Measurements from ENCODE around the gene ADGRV1. TPM values are rescaled to one million over a fixed set of nuclear protein-coding genes. Genes with fewer than 3 reads are reported as not detected.

The ADGRV1 gene
- total RNA-seq, 2 donors from 2014 or later: 0.45 to 0.74 TPM

- Mint-ChIP-seq H3K36me3 (ENCODE audit: low read depth) (no peaks in the 10 kb centered on the region), H3K9me3 (no peaks in the 10 kb centered on the region), H3K4me1 (peaks cover 3% of the 10 kb centered on the region), H3K27me3 (peaks cover 8% of the 10 kb centered on the region), H3K27ac (no peak overlapping the region), H3K4me3 (no peak overlapping the region)
- ATAC-seq (replicated peaks): no peak
These were observed 588.5 kb downstream of the ADGRV1 start for GRCh38 chr5:91146905-91147600.

- peak; percentile 90 for ATAC-seq (replicated peaks)
- Mint-ChIP-seq H3K4me1 (peaks cover 3% of the 10 kb centered on the region), H3K27me3 (peaks cover 8% of the 10 kb centered on the region), H3K4me3 (no peak overlapping the region), H3K9me3 (no peaks in the 10 kb centered on the region), H3K36me3 (ENCODE audit: low read depth) (no peaks in the 10 kb centered on the region), H3K27ac (no peak overlapping the region)
These were observed 591.6 kb downstream of the ADGRV1 start for GRCh38 chr5:91150234-91150633.

- Mint-ChIP-seq H3K4me3 (no peak overlapping the region), H3K27me3 (peaks cover 8% of the 10 kb centered on the region), H3K36me3 (ENCODE audit: low read depth) (no peaks in the 10 kb centered on the region), H3K27ac (no peak overlapping the region), H3K4me1 (peaks cover 3% of the 10 kb centered on the region), H3K9me3 (no peaks in the 10 kb centered on the region)
- no peak for ATAC-seq (replicated peaks)
These were observed 592.0 kb downstream of the ADGRV1 start for GRCh38 chr5:91150636-91151035.

DNA sequence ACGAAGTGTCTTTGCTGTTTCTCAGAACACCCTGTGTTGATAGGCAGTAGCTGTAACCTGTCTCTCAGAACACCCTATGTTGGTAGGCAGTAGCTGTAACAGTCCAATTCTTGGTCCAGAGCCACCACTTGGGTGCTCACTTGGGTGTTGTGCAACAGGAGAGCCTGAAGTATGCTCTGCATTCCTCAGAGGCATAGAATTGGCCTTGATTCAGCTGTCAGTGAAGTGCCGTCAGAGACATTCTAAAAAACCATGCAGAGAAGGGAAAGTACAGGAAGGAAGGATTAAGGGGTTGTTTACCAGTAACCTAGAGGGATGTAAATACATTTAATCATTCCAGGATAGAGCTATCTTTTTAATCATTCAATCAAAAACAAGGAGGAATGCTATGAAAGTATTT lies 593.4 kb downstream of the ADGRV1 start:
- peaks cover 8% of the 10 kb centered on the region for H3K27me3 Mint-ChIP-seq
- H3K4me3 Mint-ChIP-seq: no peak overlapping the region
- no peaks in the 10 kb centered on the region for H3K36me3 Mint-ChIP-seq (ENCODE audit: low read depth)
- H3K27ac Mint-ChIP-seq: no peak overlapping the region
- peaks cover 3% of the 10 kb centered on the region for H3K4me1 Mint-ChIP-seq
- H3K9me3 Mint-ChIP-seq: no peaks in the 10 kb centered on the region
- no peak for ATAC-seq (replicated peaks)

DNA sequence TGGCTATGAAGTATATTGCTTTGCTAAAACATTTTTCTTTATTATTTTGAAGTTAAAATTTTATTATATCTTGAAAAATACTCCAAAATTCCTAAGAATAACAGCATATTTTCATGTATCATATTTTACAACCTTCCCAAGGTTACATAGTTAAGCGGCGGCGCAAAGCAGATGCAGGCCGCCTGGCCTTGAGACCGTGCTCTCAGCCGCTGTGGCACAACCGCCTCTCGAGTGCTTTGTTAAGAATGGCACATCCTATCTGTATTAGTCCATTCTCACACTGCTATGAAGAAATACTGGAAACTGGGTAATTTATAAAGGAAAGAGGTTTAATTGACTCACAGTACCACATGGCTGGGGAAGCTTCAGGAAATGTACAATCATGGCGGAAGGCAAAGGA lies 595.7 kb downstream of the ADGRV1 start:
- ATAC-seq (replicated peaks): no peak
- peaks cover 4% of the 10 kb centered on the region for H3K27me3 Mint-ChIP-seq
- H3K27ac Mint-ChIP-seq: no peak overlapping the region
- no peaks in the 10 kb centered on the region for H3K9me3 Mint-ChIP-seq
- H3K36me3 Mint-ChIP-seq (ENCODE audit: low read depth): no peaks in the 10 kb centered on the region
- peaks cover 3% of the 10 kb centered on the region for H3K4me1 Mint-ChIP-seq
- no peak overlapping the region for H3K4me3 Mint-ChIP-seq

DNA sequence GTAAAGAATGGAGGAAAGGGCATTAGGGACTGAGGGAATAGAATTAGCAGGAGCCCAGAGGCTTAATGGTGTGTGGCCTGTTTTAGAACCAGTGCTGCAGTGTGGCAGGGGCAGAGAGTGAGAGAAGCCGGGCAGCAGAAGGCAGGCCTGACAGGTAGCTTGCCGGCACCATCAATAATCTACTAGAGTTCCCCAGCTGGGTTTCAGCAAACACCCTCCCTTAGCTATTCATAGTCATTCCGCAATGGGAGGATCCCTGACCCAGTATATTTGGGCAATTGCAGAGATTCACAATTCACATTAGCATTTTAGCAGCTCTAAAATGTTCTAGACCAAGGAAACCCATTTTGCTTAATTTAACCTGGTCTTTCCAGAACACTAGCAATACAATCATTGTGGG lies 596.7 kb downstream of the ADGRV1 start:
- Mint-ChIP-seq H3K27me3 (peaks cover under 1% of the 10 kb centered on the region), H3K36me3 (ENCODE audit: low read depth) (no peaks in the 10 kb centered on the region)
- ATAC-seq (replicated peaks): no peak

DNA sequence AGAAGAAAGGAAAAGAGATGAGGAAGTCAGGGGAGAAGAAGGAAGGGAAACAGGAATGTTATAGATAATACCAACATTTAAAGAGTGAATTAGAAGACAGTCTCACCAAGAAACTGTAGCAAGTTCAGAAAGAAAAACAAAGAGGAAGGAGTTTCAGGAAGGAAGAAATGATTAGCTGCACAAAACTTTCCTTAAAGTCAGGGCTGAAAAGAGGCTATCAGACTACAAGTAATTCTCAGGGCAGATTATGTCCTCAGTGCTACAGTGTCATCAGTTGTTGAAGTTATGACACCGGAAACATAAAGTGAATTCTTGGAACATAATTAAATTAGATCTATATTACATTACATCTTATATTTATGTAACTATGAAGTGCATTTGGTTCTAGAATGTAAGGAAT lies 597.6 kb downstream of the ADGRV1 start:
- Mint-ChIP-seq H3K36me3 (ENCODE audit: low read depth) (no peaks in the 10 kb centered on the region), H3K9me3 (no peaks in the 10 kb centered on the region), H3K4me3 (no peak overlapping the region), H3K4me1 (no peaks in the 10 kb centered on the region), H3K27me3 (no peaks in the 10 kb centered on the region), H3K27ac (peak overlapping the region; percentile 2)
- no peak for ATAC-seq (replicated peaks)

More for the DNA sequence above, 596.7 kb downstream of the ADGRV1 start:
- Mint-ChIP-seq H3K4me1 (peaks cover under 1% of the 10 kb centered on the region), H3K4me3 (no peak overlapping the region), H3K9me3 (no peaks in the 10 kb centered on the region), H3K27ac (no peak overlapping the region)

DNA sequence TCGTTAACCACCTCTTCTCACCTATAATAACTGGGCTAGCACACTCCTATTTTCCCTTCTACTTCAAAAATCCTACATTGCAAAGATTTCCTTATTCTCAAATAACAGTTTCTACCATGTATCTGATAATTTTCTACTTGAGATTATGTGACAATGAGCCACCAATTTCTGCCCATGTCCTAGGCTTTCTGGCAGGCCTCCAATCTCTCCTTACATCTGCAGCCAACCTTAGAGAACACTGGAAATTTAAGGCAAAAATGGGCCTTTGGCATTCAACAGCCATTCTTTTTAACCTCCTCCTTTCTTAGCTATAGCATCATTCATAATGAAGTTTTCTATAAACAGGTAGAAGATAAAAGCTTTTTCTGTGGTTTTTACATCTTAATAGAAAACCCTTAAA lies 599.4 kb downstream of the ADGRV1 start:
- no peaks in the 10 kb centered on the region for H3K9me3 Mint-ChIP-seq
- no peaks in the 10 kb centered on the region for H3K36me3 Mint-ChIP-seq (ENCODE audit: low read depth)
- H3K27me3 Mint-ChIP-seq: no peaks in the 10 kb centered on the region
- H3K27ac Mint-ChIP-seq: no peak overlapping the region
- no peak overlapping the region for H3K4me3 Mint-ChIP-seq
- ATAC-seq (replicated peaks): no peak
- H3K4me1 Mint-ChIP-seq: peaks cover 16% of the 10 kb centered on the region

DNA sequence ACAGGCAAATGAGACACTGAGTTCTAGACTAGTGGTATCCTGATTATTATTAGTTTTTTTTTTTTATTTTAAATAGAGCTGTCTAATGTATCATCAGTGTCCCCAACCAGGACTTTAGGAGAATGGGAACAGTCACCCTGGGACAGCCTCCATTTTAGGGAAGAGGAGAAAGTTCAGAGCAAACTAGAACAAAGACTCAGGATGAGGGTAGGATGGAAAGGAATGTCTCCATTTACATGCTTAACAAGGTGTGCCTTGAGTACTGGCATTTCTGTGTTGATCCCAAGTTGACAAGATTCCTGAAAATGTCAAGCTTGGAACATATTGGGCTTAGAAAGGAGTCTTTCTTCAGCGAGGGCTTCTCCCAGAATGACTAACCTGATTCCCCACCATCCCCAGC lies 601.0 kb downstream of the ADGRV1 start:
- Mint-ChIP-seq H3K27ac (no peak overlapping the region), H3K36me3 (ENCODE audit: low read depth) (no peaks in the 10 kb centered on the region), H3K9me3 (no peaks in the 10 kb centered on the region), H3K4me1 (peaks cover 18% of the 10 kb centered on the region), H3K27me3 (no peaks in the 10 kb centered on the region), H3K4me3 (no peak overlapping the region)
- ATAC-seq (replicated peaks): no peak

GRCh38 chr5:91160714-91161285 lies 602.2 kb downstream of the ADGRV1 start:
- Mint-ChIP-seq H3K27ac (no peak overlapping the region), H3K4me3 (no peak overlapping the region), H3K27me3 (no peaks in the 10 kb centered on the region), H3K36me3 (ENCODE audit: low read depth) (no peaks in the 10 kb centered on the region), H3K9me3 (no peaks in the 10 kb centered on the region), H3K4me1 (peaks cover 18% of the 10 kb centered on the region)
- no peak for ATAC-seq (replicated peaks)

DNA sequence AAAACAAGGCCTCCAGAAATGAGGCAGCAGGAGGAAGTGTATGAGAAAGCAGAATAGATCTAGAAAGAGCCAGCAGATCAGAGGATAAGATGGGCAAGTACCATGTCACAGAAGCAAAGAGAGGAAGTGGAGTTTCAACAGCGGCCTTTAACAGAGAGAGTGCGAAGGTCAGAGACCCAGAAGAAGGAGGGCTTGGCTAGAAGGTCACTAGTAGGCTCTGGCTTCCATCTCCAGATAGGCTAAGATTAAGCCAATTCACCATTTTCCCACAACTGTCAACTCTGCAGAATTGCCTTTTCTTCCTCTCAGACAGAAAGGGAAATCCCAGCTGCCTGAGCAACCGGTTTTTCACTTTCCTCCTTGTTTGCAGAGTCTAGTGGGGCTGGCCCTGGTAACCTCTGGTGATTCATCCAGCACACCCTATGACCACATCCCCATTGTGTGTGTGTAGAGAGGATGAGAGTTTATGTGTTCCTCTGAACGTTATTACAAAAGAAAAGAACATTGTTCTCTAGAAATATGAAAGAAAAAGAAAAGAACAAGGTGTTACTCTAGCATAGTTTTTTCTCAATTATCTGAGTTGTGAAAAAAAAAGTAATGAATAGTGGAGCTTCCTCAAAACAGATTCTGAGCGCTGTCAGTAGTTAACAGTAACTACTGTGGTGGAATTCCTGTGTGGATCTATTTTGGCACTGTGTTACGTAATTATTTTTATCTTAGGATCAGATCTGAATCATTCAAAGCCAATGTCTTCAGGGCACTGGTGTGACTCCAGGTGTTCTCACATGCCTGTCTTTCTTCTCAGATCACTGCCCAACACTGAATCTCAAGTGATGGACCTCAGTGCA lies 604.2 kb downstream of the ADGRV1 start:
- no peaks in the 10 kb centered on the region for H3K27me3 Mint-ChIP-seq
- H3K4me1 Mint-ChIP-seq: peaks cover 18% of the 10 kb centered on the region
- ATAC-seq (replicated peaks): peak; percentile 100
- H3K27ac Mint-ChIP-seq: peak overlapping the region; percentile 45
- H3K9me3 Mint-ChIP-seq: no peaks in the 10 kb centered on the region
- H3K4me3 Mint-ChIP-seq: peak overlapping the region; percentile 45
- no peaks in the 10 kb centered on the region for H3K36me3 Mint-ChIP-seq (ENCODE audit: low read depth)

DNA sequence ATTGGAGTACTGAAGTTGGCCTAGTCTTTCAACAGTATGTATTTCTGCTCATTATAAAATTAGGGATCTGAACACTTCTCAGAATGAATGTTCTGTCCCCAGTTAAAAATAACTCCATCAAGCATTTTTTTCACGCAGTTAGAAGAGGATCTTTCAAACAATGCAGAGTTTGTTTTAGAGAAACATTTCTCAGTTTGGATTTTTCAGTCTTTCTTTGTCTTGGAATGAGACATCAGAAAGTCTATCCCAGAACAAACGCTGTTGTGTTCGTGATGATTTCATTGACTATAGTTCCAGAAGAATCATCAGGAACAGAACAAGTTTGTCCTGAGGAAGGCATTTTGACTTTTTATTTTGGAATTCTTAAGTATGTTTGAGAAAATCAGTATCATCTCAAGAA lies 605.8 kb downstream of the ADGRV1 start:
- H3K4me1 Mint-ChIP-seq: peaks cover 18% of the 10 kb centered on the region
- no peaks in the 10 kb centered on the region for H3K9me3 Mint-ChIP-seq
- no peak overlapping the region for H3K27ac Mint-ChIP-seq
- H3K27me3 Mint-ChIP-seq: no peaks in the 10 kb centered on the region
- no peak overlapping the region for H3K4me3 Mint-ChIP-seq
- H3K36me3 Mint-ChIP-seq (ENCODE audit: low read depth): no peaks in the 10 kb centered on the region
- ATAC-seq (replicated peaks): no peak

DNA sequence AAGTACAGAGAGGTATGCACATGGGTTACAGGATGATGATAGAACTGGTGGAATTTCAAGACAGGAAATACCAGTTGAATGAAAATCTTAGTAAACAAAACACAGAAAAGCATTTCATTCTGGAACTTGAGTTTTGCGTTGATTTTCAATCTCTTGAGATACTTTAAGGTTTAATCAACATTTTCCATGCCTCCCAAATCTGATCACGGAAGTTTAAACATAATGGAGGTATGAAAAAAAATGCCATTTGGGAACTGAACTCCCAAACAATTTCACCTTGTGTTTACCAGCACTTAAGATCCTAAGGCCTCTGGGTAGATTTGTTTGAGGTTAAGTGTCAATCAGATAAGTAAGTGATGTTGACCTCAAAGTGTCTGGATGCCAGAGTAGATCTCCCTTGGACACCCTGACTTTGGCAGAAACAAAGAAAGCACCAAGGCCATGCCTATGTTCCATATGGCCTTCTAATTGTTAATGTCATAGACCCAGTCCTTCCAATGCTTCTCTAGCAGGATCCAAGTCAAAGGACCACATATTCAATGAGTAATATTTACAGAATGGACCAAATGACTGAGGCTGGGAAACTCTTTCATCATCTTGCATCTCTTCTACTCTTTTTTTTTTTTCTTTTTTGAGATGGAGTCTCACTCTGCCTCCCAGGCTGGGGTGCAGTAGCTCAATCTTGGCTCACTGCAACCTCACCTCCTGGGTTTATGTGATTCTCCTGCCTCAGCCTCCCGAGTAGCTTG lies 607.6 kb downstream of the ADGRV1 start:
- Mint-ChIP-seq H3K27ac (no peak overlapping the region), H3K36me3 (ENCODE audit: low read depth) (no peaks in the 10 kb centered on the region), H3K9me3 (no peaks in the 10 kb centered on the region), H3K27me3 (no peaks in the 10 kb centered on the region), H3K4me3 (no peak overlapping the region), H3K4me1 (peaks cover 28% of the 10 kb centered on the region)
- no peak for ATAC-seq (replicated peaks)

DNA sequence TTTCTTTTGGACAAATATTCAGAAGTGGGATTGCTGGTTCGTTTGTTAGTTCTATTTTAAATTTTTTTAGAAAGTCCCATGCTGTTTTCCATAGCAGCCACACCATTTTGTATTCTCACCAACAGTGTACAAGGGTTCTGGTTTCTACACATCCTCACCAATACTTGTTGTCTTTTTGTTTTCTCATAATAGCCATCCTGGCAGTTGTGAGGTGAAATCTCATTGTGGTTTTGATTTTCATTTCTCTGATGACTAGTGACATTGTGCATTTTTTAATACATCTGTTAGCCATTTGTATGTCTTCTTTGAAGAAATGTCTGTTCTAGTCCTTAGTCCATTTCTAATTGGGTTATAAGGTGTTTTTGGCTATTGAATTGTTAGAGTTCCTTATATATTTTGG lies 610.3 kb downstream of the ADGRV1 start:
- ATAC-seq (replicated peaks): no peak
- H3K27ac Mint-ChIP-seq: no peak overlapping the region

More for the DNA sequence above, 610.3 kb downstream of the ADGRV1 start:
- Mint-ChIP-seq H3K4me3 (no peak overlapping the region), H3K27me3 (peaks cover 4% of the 10 kb centered on the region), H3K36me3 (ENCODE audit: low read depth) (no peaks in the 10 kb centered on the region), H3K4me1 (peaks cover 10% of the 10 kb centered on the region), H3K9me3 (no peaks in the 10 kb centered on the region)
